OCI-LY7 (cell line): ENCODE data around the gene EIF3K. TPM values are rescaled to one million over a fixed set of nuclear protein-coding genes. Genes with fewer than 3 reads are reported as not detected.
A peak's percentile ranks its signal among the peaks of the same experiment; 100 is the strongest.

Experiments used
- BruUV-seq: library from RNA; stranded (reverse); fragments of 400-500 nt; replicated peaks from 2 replicates; lab custom pipeline; 2021; lab: Mats Ljungman, UMichigan
- CTCF ChIA-PET: fragments of 300-600 bp; sonication (Branson Sonifier 250); formaldehyde crosslinking; loops from one replicate; lab custom pipeline; 2022; ENCODE audit warnings: antibody characterized with exemption; ENCODE audit not compliant: unreplicated experiment; lab: Charles Lee
- POLR2A ChIA-PET: fragments of 300-600 bp; sonication (Branson Sonifier 250); formaldehyde crosslinking; loops from one replicate; lab custom pipeline; 2022; ENCODE audit warnings: antibody characterized with exemption; lab: Charles Lee
- DNase-seq: peaks from one replicate; pipeline ENCODE4 v3.0.0-alpha.2; 2015; ENCODE audit warnings: low spot score
- H2AFZ ChIP-seq: fragments of 200-600 bp; sonication (generic), shearing (Covaris generic); 2 replicates; pipeline ENCODE4 v1.6.1; 2014; ENCODE audit warnings: mild to moderate bottlenecking, antibody characterized with exemption, low read length, moderate library complexity
- H3K27ac ChIP-seq: fragments of 200-600 bp; sonication (generic); 2 replicates; pipeline ENCODE4 v1.5.1; 2014; ENCODE audit warnings: mixed run types, low read depth, mild to moderate bottlenecking, moderate library complexity, low read length, inconsistent platforms; ENCODE audit not compliant: poor library complexity, severe bottlenecking
- H3K36me3 ChIP-seq: fragments of 200-600 bp; sonication (generic); 2 replicates; pipeline ENCODE4 v1.6.1; 2014; ENCODE audit warnings: mild to moderate bottlenecking, antibody characterized with exemption, low read length, moderate library complexity, mixed read lengths; ENCODE audit not compliant: insufficient read depth
- H3K4me1 ChIP-seq: fragments of 200-600 bp; sonication (generic); 2 replicates; pipeline ENCODE4 v1.5.1; 2014; ENCODE audit warnings: mild to moderate bottlenecking, low read length; ENCODE audit not compliant: insufficient read depth, poor library complexity, severe bottlenecking
- H3K4me2 ChIP-seq: fragments of 200-600 bp; sonication (generic); 2 replicates; pipeline ENCODE4 v1.6.1; 2014; ENCODE audit warnings: mild to moderate bottlenecking, low read length
- H3K4me3 ChIP-seq: fragments of 200-600 bp; sonication (generic); 2 replicates; pipeline ENCODE4 v1.5.1; 2014; ENCODE audit warnings: mild to moderate bottlenecking, low read depth, low read length; ENCODE audit not compliant: poor library complexity, severe bottlenecking
- H3K79me2 ChIP-seq: fragments of 200-600 bp; sonication (generic); 2 replicates; pipeline ENCODE4 v1.6.1; 2016; ENCODE audit warnings: low read depth, mild to moderate bottlenecking, low read length, moderate library complexity, mixed read lengths; ENCODE audit not compliant: insufficient read depth
- H3K9me2 ChIP-seq: fragments of 200-600 bp; sonication (generic); 2 replicates; pipeline ENCODE4 v1.6.1; 2016; ENCODE audit warnings: mild to moderate bottlenecking, low read length, mixed read lengths; ENCODE audit not compliant: insufficient read depth
- H3K9me3 ChIP-seq: fragments of 200-600 bp; sonication (generic); 2 replicates; pipeline ENCODE4 v1.6.1; 2014; ENCODE audit warnings: mild to moderate bottlenecking, mixed run types, low read length, mixed read lengths
- H4K20me1 ChIP-seq: fragments of 200-600 bp; sonication (generic); 2 replicates; pipeline ENCODE4 v1.6.1; 2014; ENCODE audit warnings: mild to moderate bottlenecking, antibody characterized with exemption, low read length, moderate library complexity, mixed read lengths; ENCODE audit not compliant: insufficient read depth
- EZH2phosphoT487 ChIP-seq: fragments of 200-600 bp; sonication (generic); IDR thresholded peaks from 2 replicates; pipeline ENCODE4 v1.6.1; 2018; ENCODE audit warnings: low read depth, borderline replicate concordance, mild to moderate bottlenecking, mixed run types, antibody characterized with exemption, low read length, moderate library complexity, mixed read lengths
- intact Hi-C: fragments of 100-400 bp; cut with micrococcal nuclease; formaldehyde crosslinking; loops from one replicate; pipeline ENCODE4 v1.10.0; 2022; ENCODE audit not compliant: unreplicated experiment
- total RNA-seq, 2 experiments: library from RNA; depleted of rRNA in 1 of 2; stranded (reverse); fragments of >200 nt in 1 of 2; shearing (Covaris generic) in 1 of 2; gene quantifications; 2 replicates each; pipeline ENCODE4 v1.2.3, GENCODE V29; 2014 to 2022
- TF ChIP-seq, protein P1 (sequence below): fragments of 200-600 bp; sonication (generic); conservative IDR thresholded peaks from 2 replicates; pipeline ENCODE4 v1.5.1; 2014; ENCODE audit warnings: mild to moderate bottlenecking, antibody characterized with exemption, low read length, moderate library complexity, mixed read lengths

EIF3K gene
- total RNA-seq, 2 experiments from 2014 or later, result 321 to 364 TPM

GRCh38 chr19:38675611-38676010 is 56.6 kb downstream of the EIF3K start:
- Histone ChIP-seq H4K20me1 (peaks cover 5% of the 10 kb centered on the region; the same call in 1 of the 2 replicates), H3K4me2 (no peak overlapping the region), H3K9me2 (no peaks in the 10 kb centered on the region)

DNA sequence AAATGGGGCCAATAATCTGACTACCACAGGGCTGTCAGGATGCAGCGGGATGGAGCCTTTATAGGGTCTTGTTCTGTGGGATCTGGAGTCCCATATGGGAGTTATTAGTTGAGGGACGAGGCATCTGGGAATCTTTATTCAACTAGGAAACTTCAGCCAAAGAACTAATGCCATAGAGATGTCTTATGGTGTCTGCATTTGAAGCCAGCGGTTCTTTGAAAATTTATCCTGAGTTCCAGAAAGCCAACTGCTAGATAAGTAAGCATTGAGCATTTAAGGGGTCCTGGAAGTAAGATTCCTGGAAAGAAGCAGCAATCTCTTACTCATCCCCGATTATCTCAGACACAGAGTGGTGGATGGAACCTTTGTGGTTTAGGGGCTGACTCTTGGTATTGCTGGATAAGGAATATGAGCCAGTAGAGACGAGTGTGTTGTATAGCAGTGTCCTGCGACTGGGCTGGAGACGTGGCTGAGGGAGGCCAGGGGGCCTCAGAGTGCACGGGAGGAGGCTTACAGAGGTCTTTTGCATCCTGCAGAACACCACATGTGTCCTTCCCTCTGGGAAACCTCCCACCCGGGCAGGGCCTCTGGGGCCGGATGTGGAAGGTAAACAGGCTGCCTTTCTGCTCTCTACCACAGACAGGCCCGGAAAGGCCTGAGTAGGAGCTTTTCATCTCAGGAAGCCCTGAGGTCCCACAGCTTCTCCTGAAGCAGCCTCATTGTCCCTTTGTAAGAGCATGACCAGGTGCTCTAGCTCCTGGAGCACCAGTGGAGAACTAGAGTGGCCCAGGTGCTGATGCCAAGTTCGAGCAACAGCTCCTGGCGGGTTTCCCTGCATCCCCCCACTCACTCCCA is 57.3 kb downstream of the EIF3K start:
- Histone ChIP-seq H3K4me3 (no peak overlapping the region), H3K9me3 (no peaks in the 10 kb centered on the region), H3K4me2 (peak overlapping the region; percentile 11; the same call in 1 of the 2 replicates), H4K20me1 (peaks cover 5% of the 10 kb centered on the region; the same call in 1 of the 2 replicates), H2AFZ (no peak overlapping the region), H3K4me1 (peaks cover 18% of the 10 kb centered on the region), H3K27ac (no peak overlapping the region), H3K79me2 (peaks cover 9% of the 10 kb centered on the region), H3K9me2 (no peaks in the 10 kb centered on the region), H3K36me3 (peaks cover 16% of the 10 kb centered on the region)
- peak; percentile 22 for DNase-seq
- intact Hi-C loops, result no loop called here
- BruUV-seq, result no TSS peak
- TF ChIP-seq, protein P1, sequence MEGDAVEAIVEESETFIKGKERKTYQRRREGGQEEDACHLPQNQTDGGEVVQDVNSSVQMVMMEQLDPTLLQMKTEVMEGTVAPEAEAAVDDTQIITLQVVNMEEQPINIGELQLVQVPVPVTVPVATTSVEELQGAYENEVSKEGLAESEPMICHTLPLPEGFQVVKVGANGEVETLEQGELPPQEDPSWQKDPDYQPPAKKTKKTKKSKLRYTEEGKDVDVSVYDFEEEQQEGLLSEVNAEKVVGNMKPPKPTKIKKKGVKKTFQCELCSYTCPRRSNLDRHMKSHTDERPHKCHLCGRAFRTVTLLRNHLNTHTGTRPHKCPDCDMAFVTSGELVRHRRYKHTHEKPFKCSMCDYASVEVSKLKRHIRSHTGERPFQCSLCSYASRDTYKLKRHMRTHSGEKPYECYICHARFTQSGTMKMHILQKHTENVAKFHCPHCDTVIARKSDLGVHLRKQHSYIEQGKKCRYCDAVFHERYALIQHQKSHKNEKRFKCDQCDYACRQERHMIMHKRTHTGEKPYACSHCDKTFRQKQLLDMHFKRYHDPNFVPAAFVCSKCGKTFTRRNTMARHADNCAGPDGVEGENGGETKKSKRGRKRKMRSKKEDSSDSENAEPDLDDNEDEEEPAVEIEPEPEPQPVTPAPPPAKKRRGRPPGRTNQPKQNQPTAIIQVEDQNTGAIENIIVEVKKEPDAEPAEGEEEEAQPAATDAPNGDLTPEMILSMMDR, result no peak
- no peak for TF ChIP-seq EZH2phosphoT487
- ChIA-PET CTCF (no interaction called here), POLR2A (no interaction called here)

More at GRCh38 chr19:38675611-38676010, 56.6 kb downstream of the EIF3K start:
- no peak overlapping the region for H2AFZ ChIP-seq
- intact Hi-C loops, result no loop called here
- peaks cover 18% of the 10 kb centered on the region for H3K4me1 ChIP-seq
- peaks cover 13% of the 10 kb centered on the region for H3K36me3 ChIP-seq
- ChIA-PET POLR2A (interaction anchor here (0.6 kb wide), 1 partner anchor 11 kb away, joined by 3 read pairs; no protein-coding TSS in a partner anchor), CTCF (no interaction called here)
- TF ChIP-seq, protein P1, result no peak
- TF ChIP-seq EZH2phosphoT487, result no peak
- BruUV-seq, result no TSS peak
- H3K27ac ChIP-seq, result no peak overlapping the region
- H3K9me3 ChIP-seq, result no peaks in the 10 kb centered on the region
- H3K79me2 ChIP-seq, result peaks cover 12% of the 10 kb centered on the region
- no peak overlapping the region for H3K4me3 ChIP-seq
- no peak for DNase-seq
